Dendritic cell treated with granulocyte-macrophage colony-stimulating factor and Interleukin-4, amounts not matched to agents 40 ng/mL and 50 ng/mL, for 4 days (primary cell): ENCODE measurements around the gene NYAP1.
"Not testable (repeated sequence)": the region's sequence is repeated elsewhere in the genome, so short reads cannot be mapped to it uniquely, and the experiment has no call there.

Source experiments
- H3K27ac Mint-ChIP-seq: one replicate; pipeline ENCODE4 v1.8.0; 2022; ENCODE audit warnings: mild to moderate bottlenecking, mixed read lengths
- H3K27me3 Mint-ChIP-seq: one replicate; pipeline ENCODE4 v1.8.0; 2022; ENCODE audit warnings: mild to moderate bottlenecking, mixed read lengths
- H3K36me3 Mint-ChIP-seq: one replicate; pipeline ENCODE4 v1.8.0; 2022; ENCODE audit warnings: low read depth, mixed read lengths
- H3K4me1 Mint-ChIP-seq: one replicate; pipeline ENCODE4 v1.8.0; 2022; ENCODE audit warnings: low read depth, mixed read lengths
- H3K4me3 Mint-ChIP-seq: one replicate; pipeline ENCODE4 v1.8.0; 2022; ENCODE audit warnings: mild to moderate bottlenecking, moderate library complexity, mixed read lengths
- H3K9me3 Mint-ChIP-seq: one replicate; pipeline ENCODE4 v1.8.0; 2022; ENCODE audit warnings: mixed read lengths
- intact Hi-C: fragments of 100-400 bp; cut with micrococcal nuclease; formaldehyde crosslinking; loops from one replicate; pipeline ENCODE4 v1.15.0; 2022

The NYAP1 gene

GRCh38 chr7:100483722-100484672, at the start of gene NYAP1:
Gene NYAP1 (plus strand): TSS chr7:100483927. CDS start chr7:100485312, 1,385 bp downstream.
- Mint-ChIP-seq H3K27ac (peak within 1 kb of the TSS; percentile 42), H3K9me3 (no peaks in the 10 kb centered on the region), H3K27me3 (peaks cover 25% of the 10 kb centered on the region), H3K4me3 (peak within 1 kb of the TSS; percentile 77), H3K36me3 (peaks cover 3% of the 10 kb centered on the region), H3K4me1 (peaks cover 17% of the 10 kb centered on the region)
- intact Hi-C loops = loop anchor here (1.0 kb wide), 1 partner anchor 15 kb away; no protein-coding TSS in a partner anchor

GRCh38 chr7:100434297-100435144, 49.2 kb upstream of the NYAP1 start:
- intact Hi-C loops = no loop called here
- peak overlapping the region; percentile 82 for H3K4me3 Mint-ChIP-seq
- H3K4me1 Mint-ChIP-seq = peaks cover 52% of the 10 kb centered on the region
- H3K27me3 Mint-ChIP-seq = no peaks in the 10 kb centered on the region
- peaks cover 66% of the 10 kb centered on the region for H3K36me3 Mint-ChIP-seq
- H3K9me3 Mint-ChIP-seq = no peaks in the 10 kb centered on the region
- H3K27ac Mint-ChIP-seq = peak overlapping the region; percentile 96

- Mint-ChIP-seq H3K4me1 (peaks cover 48% of the 10 kb centered on the region), H3K36me3 (peaks cover 58% of the 10 kb centered on the region), H3K4me3 (peak overlapping the region; percentile 95), H3K9me3 (no peaks in the 10 kb centered on the region), H3K27ac (peak overlapping the region; percentile 96), H3K27me3 (no peaks in the 10 kb centered on the region)
- intact Hi-C loops = no loop called here
These were observed 48.1 kb upstream of the NYAP1 start for GRCh38 chr7:100435401-100436304.

GRCh38 chr7:100437150-100438100, 46.3 kb upstream of the NYAP1 start:
- peak overlapping the region; percentile 95 for H3K4me3 Mint-ChIP-seq
- H3K4me1 Mint-ChIP-seq = peaks cover 30% of the 10 kb centered on the region
- no peaks in the 10 kb centered on the region for H3K27me3 Mint-ChIP-seq
- no peaks in the 10 kb centered on the region for H3K9me3 Mint-ChIP-seq
- H3K27ac Mint-ChIP-seq = peak overlapping the region; percentile 96
- intact Hi-C loops = no loop called here
- H3K36me3 Mint-ChIP-seq = peaks cover 40% of the 10 kb centered on the region

GRCh38 chr7:100438172-100438571, 45.6 kb upstream of the NYAP1 start:
- intact Hi-C loops = no loop called here
- H3K27ac Mint-ChIP-seq = no peak overlapping the region
- peaks cover 33% of the 10 kb centered on the region for H3K36me3 Mint-ChIP-seq
- no peak overlapping the region for H3K4me3 Mint-ChIP-seq
- H3K4me1 Mint-ChIP-seq = peaks cover 28% of the 10 kb centered on the region
- H3K9me3 Mint-ChIP-seq = no peaks in the 10 kb centered on the region
- H3K27me3 Mint-ChIP-seq = no peaks in the 10 kb centered on the region

- Mint-ChIP-seq H3K36me3 (peaks cover 27% of the 10 kb centered on the region), H3K4me1 (peaks cover 25% of the 10 kb centered on the region)
- H3K4me3 Mint-ChIP-seq, H3K27me3 Mint-ChIP-seq, H3K9me3 Mint-ChIP-seq, intact Hi-C loops, H3K27ac Mint-ChIP-seq: not testable (repeated sequence)
These were observed 45.0 kb upstream of the NYAP1 start for GRCh38 chr7:100438731-100439130.

- H3K27me3 Mint-ChIP-seq, H3K4me3 Mint-ChIP-seq, H3K9me3 Mint-ChIP-seq, intact Hi-C loops, H3K27ac Mint-ChIP-seq: not testable (repeated sequence)
- H3K36me3 Mint-ChIP-seq = peaks cover 22% of the 10 kb centered on the region
- peaks cover 22% of the 10 kb centered on the region for H3K4me1 Mint-ChIP-seq
These were observed 44.5 kb upstream of the NYAP1 start for GRCh38 chr7:100439244-100439643.

GRCh38 chr7:100441641-100442535, 41.8 kb upstream of the NYAP1 start:
- no peaks in the 10 kb centered on the region for H3K36me3 Mint-ChIP-seq
- no peak overlapping the region for H3K4me3 Mint-ChIP-seq
- no peaks in the 10 kb centered on the region for H3K9me3 Mint-ChIP-seq
- no peaks in the 10 kb centered on the region for H3K27me3 Mint-ChIP-seq
- intact Hi-C loops = no loop called here
- H3K4me1 Mint-ChIP-seq = peaks cover 32% of the 10 kb centered on the region
- peak overlapping the region; percentile 2 for H3K27ac Mint-ChIP-seq

- Mint-ChIP-seq H3K27ac (peak overlapping the region; percentile 55), H3K4me3 (no peak overlapping the region), H3K36me3 (no peaks in the 10 kb centered on the region), H3K9me3 (no peaks in the 10 kb centered on the region), H3K4me1 (peaks cover 32% of the 10 kb centered on the region), H3K27me3 (no peaks in the 10 kb centered on the region)
- intact Hi-C loops = no loop called here
These were observed 40.5 kb upstream of the NYAP1 start for GRCh38 chr7:100443096-100443840.

- Mint-ChIP-seq H3K27me3 (no peaks in the 10 kb centered on the region), H3K27ac (peak overlapping the region; percentile 55), H3K4me3 (no peak overlapping the region), H3K4me1 (peaks cover 32% of the 10 kb centered on the region), H3K36me3 (no peaks in the 10 kb centered on the region), H3K9me3 (no peaks in the 10 kb centered on the region)
- intact Hi-C loops = no loop called here
These were observed 39.1 kb upstream of the NYAP1 start for GRCh38 chr7:100444311-100445278.
